AG09309 (cell line): ENCODE data around the gene CIB2.

ENCODE experiments used
- DNase-seq: peaks from one replicate; pipeline ENCODE4 v3.0.0-alpha.2; 2010; ENCODE audit warnings: low read depth
- H3K4me3 ChIP-seq: 2 replicates; pipeline ENCODE4 v1.5.1; 2011; ENCODE audit warnings: mild to moderate bottlenecking, low read depth, low read length, moderate library complexity; ENCODE audit not compliant: control insufficient read depth
- TF ChIP-seq, protein P1 (sequence below): IDR thresholded peaks from 2 replicates; pipeline ENCODE4 v1.5.1; 2011; ENCODE audit warnings: mild to moderate bottlenecking, low read depth, low read length, inconsistent platforms; ENCODE audit not compliant: insufficient read depth, control insufficient read depth; ENCODE audit errors: missing control alignments

Gene CIB2

GRCh38 chr15:78067328-78068228, 63.7 kb downstream of the CIB2 start:
- TF ChIP-seq, protein P1, sequence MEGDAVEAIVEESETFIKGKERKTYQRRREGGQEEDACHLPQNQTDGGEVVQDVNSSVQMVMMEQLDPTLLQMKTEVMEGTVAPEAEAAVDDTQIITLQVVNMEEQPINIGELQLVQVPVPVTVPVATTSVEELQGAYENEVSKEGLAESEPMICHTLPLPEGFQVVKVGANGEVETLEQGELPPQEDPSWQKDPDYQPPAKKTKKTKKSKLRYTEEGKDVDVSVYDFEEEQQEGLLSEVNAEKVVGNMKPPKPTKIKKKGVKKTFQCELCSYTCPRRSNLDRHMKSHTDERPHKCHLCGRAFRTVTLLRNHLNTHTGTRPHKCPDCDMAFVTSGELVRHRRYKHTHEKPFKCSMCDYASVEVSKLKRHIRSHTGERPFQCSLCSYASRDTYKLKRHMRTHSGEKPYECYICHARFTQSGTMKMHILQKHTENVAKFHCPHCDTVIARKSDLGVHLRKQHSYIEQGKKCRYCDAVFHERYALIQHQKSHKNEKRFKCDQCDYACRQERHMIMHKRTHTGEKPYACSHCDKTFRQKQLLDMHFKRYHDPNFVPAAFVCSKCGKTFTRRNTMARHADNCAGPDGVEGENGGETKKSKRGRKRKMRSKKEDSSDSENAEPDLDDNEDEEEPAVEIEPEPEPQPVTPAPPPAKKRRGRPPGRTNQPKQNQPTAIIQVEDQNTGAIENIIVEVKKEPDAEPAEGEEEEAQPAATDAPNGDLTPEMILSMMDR, result no peak
- H3K4me3 ChIP-seq, result no peak overlapping the region
- DNase-seq, result no peak

DNA sequence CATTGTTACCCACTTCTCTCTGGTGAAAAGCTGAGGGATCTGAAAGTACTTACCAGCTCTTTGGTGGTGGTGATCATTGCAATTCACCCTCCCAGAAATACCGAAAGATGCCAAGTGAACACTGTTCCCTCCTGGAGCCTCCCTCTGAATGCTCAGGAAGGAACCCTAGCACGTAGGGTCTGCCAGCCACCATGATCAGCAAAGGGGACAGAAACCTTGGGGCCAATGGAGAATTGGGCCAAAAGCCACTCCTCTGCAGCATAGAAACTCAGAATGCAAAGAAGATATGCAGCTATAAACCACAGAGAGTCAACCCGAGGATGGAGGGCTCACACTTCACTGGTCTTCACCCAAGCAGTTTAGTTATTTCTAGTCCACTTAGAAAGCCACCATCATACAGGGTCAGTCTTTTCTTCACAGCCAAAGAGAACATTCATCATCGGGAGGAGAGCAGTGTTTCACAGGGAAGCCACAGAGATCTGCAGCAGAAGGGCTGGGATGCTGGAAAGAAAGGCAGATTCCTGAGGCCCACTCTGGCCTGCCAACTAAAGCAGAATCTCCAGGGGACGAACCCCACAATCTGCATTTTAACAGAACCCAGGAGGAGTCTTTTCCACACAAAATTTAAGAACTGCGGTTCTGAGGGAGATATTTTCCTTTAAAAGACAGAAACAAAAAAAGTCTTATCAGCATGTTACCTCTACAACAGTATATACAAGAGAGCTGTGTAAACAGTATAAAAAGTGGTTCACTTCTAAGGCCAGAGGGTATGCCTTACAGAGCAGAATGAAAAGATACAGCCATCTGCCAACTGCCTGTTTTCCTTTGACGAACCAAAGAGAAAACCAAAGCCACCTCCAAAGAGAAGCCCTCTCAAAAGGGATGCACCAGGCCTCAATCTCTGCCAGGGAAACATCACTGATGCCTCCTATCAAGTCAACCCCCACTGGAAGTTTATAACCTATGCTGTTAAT, 65.0 kb downstream of the CIB2 start:
- no peak overlapping the region for H3K4me3 ChIP-seq
- DNase-seq, result no peak
- TF ChIP-seq, protein P1, result no peak

DNA sequence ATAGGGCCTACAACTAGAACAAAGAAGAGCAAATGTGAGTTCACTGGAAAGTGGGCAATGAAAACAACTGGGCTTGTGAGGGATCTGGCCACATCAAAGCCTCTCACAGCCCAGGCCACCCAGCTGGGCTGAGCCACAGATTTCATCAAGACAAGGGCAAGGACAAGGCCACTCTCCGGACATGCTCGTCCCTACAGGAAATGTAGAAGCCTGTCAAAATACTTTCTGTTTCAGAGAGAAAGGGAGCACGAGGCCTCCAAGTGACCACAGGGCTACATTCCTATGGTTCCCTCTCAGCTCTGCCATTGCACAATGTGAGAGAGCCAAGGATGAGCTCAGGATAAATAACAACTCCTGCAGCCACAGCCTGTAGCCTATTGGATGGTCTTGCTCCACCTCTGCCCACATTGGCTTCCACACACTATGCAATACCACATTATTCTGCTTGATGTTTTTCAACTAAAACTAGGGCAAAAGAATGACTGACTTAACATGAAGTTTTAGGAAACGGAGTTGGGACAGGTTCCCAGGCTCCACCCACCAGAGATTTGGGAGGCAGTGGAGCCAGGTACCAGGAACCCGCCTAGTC, 65.9 kb downstream of the CIB2 start:
- no peak overlapping the region for H3K4me3 ChIP-seq
- DNase-seq, result peak; percentile 97
- TF ChIP-seq, protein P1, result no peak

DNA sequence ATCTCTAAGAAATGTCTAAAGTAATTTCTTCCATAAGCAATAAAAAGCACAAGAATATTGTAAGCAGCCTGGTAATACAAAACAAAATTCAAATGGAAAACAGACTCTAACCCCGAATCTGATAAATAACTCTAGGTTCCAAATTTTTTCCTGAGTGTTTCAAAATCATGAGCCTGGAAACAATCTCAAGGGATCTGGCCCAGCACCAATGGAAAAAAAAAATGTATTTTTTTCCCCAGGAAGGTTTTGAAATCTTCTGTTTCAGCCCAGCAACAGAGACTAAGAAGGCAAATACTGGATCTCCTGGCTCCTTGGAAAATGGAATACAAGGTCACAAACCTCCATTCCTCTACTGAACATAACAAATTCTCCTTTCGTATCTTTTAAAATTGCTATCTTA, 66.7 kb downstream of the CIB2 start:
- H3K4me3 ChIP-seq, result no peak overlapping the region
- TF ChIP-seq, protein P1, result no peak
- no peak for DNase-seq

GRCh38 chr15:78063970-78064385, 67.3 kb downstream of the CIB2 start:
- TF ChIP-seq, protein P1, result no peak
- no peak overlapping the region for H3K4me3 ChIP-seq
- DNase-seq, result no peak

DNA sequence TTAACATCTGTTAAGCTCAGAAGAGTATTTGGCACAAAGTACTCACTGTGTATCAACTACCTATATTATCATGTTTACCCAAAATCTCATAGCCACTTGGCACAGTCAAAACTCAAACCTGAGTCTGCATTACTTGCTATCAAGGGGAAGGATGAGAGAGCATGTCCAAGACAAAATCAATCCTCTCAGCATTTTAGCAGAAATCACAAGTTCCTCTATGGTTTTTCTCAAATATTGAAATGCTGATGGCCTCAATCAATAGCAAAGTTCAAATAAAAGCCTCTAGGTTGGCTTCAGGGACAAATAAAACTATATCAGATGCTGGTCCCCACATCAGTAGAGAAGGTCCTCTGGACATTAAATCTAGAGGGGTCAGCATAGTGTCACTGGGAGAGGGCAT, 68.0 kb downstream of the CIB2 start:
- no peak overlapping the region for H3K4me3 ChIP-seq
- no peak for DNase-seq
- TF ChIP-seq, protein P1, result no peak
